Stimulated activated effector memory CD8-positive, alpha-beta T cell treated with anti-CD3 and anti-CD28 coated beads, Interleukin-12 subunit alpha, Interleukin-12 subunit beta, amount 100 ng/mL, for 72 hours (primary cell): ENCODE measurements around the gene MORN1.

ENCODE experiments used
- ATAC-seq: fragments of 150-1000 bp; cut with Tn5 transposase; 2 replicates; pipeline ENCODE4 v1.10.0; 2021
- DNase-seq, 2 donors: peaks; one replicate each; pipeline ENCODE4 v3.0.0; 2021 to 2022; ENCODE audit warnings: low spot score in 2 of 2
- H3K27ac Mint-ChIP-seq: one replicate; pipeline ENCODE4 v1.8.0; 2022; ENCODE audit warnings: mild to moderate bottlenecking, mixed read lengths
- H3K36me3 Mint-ChIP-seq: one replicate; pipeline ENCODE4 v1.8.0; 2022; ENCODE audit warnings: mild to moderate bottlenecking, mixed read lengths
- H3K4me1 Mint-ChIP-seq: one replicate; pipeline ENCODE4 v1.8.0; 2022; ENCODE audit warnings: mixed read lengths
- H3K4me3 Mint-ChIP-seq: one replicate; pipeline ENCODE4 v1.8.0; 2022; ENCODE audit warnings: mild to moderate bottlenecking, mixed read lengths
- H3K9me3 Mint-ChIP-seq: one replicate; pipeline ENCODE4 v1.8.0; 2022; ENCODE audit warnings: mixed read lengths

The MORN1 gene

GRCh38 chr1:2295526-2295925, 95.8 kb downstream of the MORN1 start:
- H3K9me3 Mint-ChIP-seq: no peaks in the 10 kb centered on the region
- H3K4me3 Mint-ChIP-seq: no peak overlapping the region
- H3K36me3 Mint-ChIP-seq: peaks cover 34% of the 10 kb centered on the region
- H3K27ac Mint-ChIP-seq: no peak overlapping the region
- no peak for ATAC-seq
- peaks cover 78% of the 10 kb centered on the region for H3K4me1 Mint-ChIP-seq
- DNase-seq: no peak

GRCh38 chr1:2294725-2295078, 96.7 kb downstream of the MORN1 start:
- Mint-ChIP-seq H3K27ac (no peak overlapping the region), H3K4me3 (no peak overlapping the region), H3K36me3 (peaks cover 38% of the 10 kb centered on the region)

GRCh38 chr1:2294033-2294724, 97.2 kb downstream of the MORN1 start:
- DNase-seq (no peak), ATAC-seq (no peak)
- peak overlapping the region; percentile 78 for H3K27ac Mint-ChIP-seq
- H3K4me3 Mint-ChIP-seq: no peak overlapping the region
- H3K9me3 Mint-ChIP-seq: no peaks in the 10 kb centered on the region
- H3K36me3 Mint-ChIP-seq: peaks cover 41% of the 10 kb centered on the region
- H3K4me1 Mint-ChIP-seq: peaks cover 78% of the 10 kb centered on the region

More at GRCh38 chr1:2294725-2295078, 96.7 kb downstream of the MORN1 start:
- ATAC-seq (no peak), DNase-seq (no peak)
- peaks cover 78% of the 10 kb centered on the region for H3K4me1 Mint-ChIP-seq
- no peaks in the 10 kb centered on the region for H3K9me3 Mint-ChIP-seq

GRCh38 chr1:2292725-2293450, 98.5 kb downstream of the MORN1 start:
- no peak for DNase-seq
- Mint-ChIP-seq H3K4me3 (no peak overlapping the region), H3K36me3 (peaks cover 41% of the 10 kb centered on the region), H3K4me1 (peaks cover 81% of the 10 kb centered on the region), H3K27ac (peak overlapping the region; percentile 78), H3K9me3 (no peaks in the 10 kb centered on the region)
- no peak for ATAC-seq

- ATAC-seq: no peak
- DNase-seq: no peak
- peak overlapping the region; percentile 97 for H3K27ac Mint-ChIP-seq
- peak overlapping the region; percentile 85 for H3K4me3 Mint-ChIP-seq
- H3K9me3 Mint-ChIP-seq: no peaks in the 10 kb centered on the region
- H3K36me3 Mint-ChIP-seq: peaks cover 41% of the 10 kb centered on the region
- peaks cover 79% of the 10 kb centered on the region for H3K4me1 Mint-ChIP-seq
Measured at GRCh38 chr1:2291577-2291976, 99.8 kb downstream of the MORN1 start.

- peak overlapping the region; percentile 97 for H3K27ac Mint-ChIP-seq
- peaks cover 75% of the 10 kb centered on the region for H3K4me1 Mint-ChIP-seq
- peak; percentile 94 for ATAC-seq
- peaks cover 41% of the 10 kb centered on the region for H3K36me3 Mint-ChIP-seq
- no peaks in the 10 kb centered on the region for H3K9me3 Mint-ChIP-seq
- H3K4me3 Mint-ChIP-seq: peak overlapping the region; percentile 85
- DNase-seq: peak; percentile 58 to 89
Measured at GRCh38 chr1:2290595-2291510, 100.5 kb downstream of the MORN1 start.

GRCh38 chr1:2290171-2290578, 101.2 kb downstream of the MORN1 start:
- Mint-ChIP-seq H3K4me3 (peak overlapping the region; percentile 85), H3K9me3 (no peaks in the 10 kb centered on the region), H3K4me1 (peaks cover 68% of the 10 kb centered on the region), H3K36me3 (peaks cover 41% of the 10 kb centered on the region), H3K27ac (peak overlapping the region; percentile 97)
- ATAC-seq (peak; percentile 56), DNase-seq (no peak)

- peak overlapping the region; percentile 85 for H3K4me3 Mint-ChIP-seq
- peaks cover 41% of the 10 kb centered on the region for H3K36me3 Mint-ChIP-seq
- DNase-seq (no peak), ATAC-seq (no peak)
- H3K27ac Mint-ChIP-seq: peak overlapping the region; percentile 97
- H3K9me3 Mint-ChIP-seq: no peaks in the 10 kb centered on the region
- H3K4me1 Mint-ChIP-seq: peaks cover 63% of the 10 kb centered on the region
Measured at GRCh38 chr1:2289607-2290006, 101.7 kb downstream of the MORN1 start.

GRCh38 chr1:2288816-2289536, 102.4 kb downstream of the MORN1 start:
- peaks cover 61% of the 10 kb centered on the region for H3K4me1 Mint-ChIP-seq
- H3K27ac Mint-ChIP-seq: peak overlapping the region; percentile 97
- no peaks in the 10 kb centered on the region for H3K9me3 Mint-ChIP-seq
- H3K4me3 Mint-ChIP-seq: peak overlapping the region; percentile 85
- DNase-seq: no peak
- H3K36me3 Mint-ChIP-seq: peaks cover 38% of the 10 kb centered on the region
- no peak for ATAC-seq

GRCh38 chr1:2288311-2288710, 103.0 kb downstream of the MORN1 start:
- DNase-seq: no peak
- no peak overlapping the region for H3K4me3 Mint-ChIP-seq

GRCh38 chr1:2287649-2288048, 103.7 kb downstream of the MORN1 start:
- no peak overlapping the region for H3K4me3 Mint-ChIP-seq
- H3K4me1 Mint-ChIP-seq: peaks cover 58% of the 10 kb centered on the region
- H3K9me3 Mint-ChIP-seq: no peaks in the 10 kb centered on the region
- peaks cover 27% of the 10 kb centered on the region for H3K36me3 Mint-ChIP-seq
- H3K27ac Mint-ChIP-seq: no peak overlapping the region
- no peak for DNase-seq
- no peak for ATAC-seq

More at GRCh38 chr1:2288311-2288710, 103.0 kb downstream of the MORN1 start:
- Mint-ChIP-seq H3K4me1 (peaks cover 59% of the 10 kb centered on the region), H3K27ac (no peak overlapping the region), H3K9me3 (no peaks in the 10 kb centered on the region), H3K36me3 (peaks cover 31% of the 10 kb centered on the region)
- ATAC-seq: no peak

GRCh38 chr1:2286923-2287322, 104.4 kb downstream of the MORN1 start:
- peaks cover 21% of the 10 kb centered on the region for H3K36me3 Mint-ChIP-seq
- peak overlapping the region; percentile 54 for H3K27ac Mint-ChIP-seq
- H3K4me3 Mint-ChIP-seq: no peak overlapping the region
- no peak for ATAC-seq
- DNase-seq: no peak
- peaks cover 51% of the 10 kb centered on the region for H3K4me1 Mint-ChIP-seq
- H3K9me3 Mint-ChIP-seq: no peaks in the 10 kb centered on the region

- Mint-ChIP-seq H3K9me3 (no peaks in the 10 kb centered on the region), H3K27ac (no peak overlapping the region), H3K4me1 (peaks cover 32% of the 10 kb centered on the region), H3K4me3 (no peak overlapping the region), H3K36me3 (peaks cover 5% of the 10 kb centered on the region)
- DNase-seq (no peak), ATAC-seq (no peak)
Measured at GRCh38 chr1:2284932-2285331, 106.4 kb downstream of the MORN1 start.

GRCh38 chr1:2283991-2284895, 107.1 kb downstream of the MORN1 start:
- ATAC-seq (peak; percentile 19), DNase-seq (no peak)
- no peak overlapping the region for H3K27ac Mint-ChIP-seq
- H3K4me3 Mint-ChIP-seq: no peak overlapping the region
- H3K9me3 Mint-ChIP-seq: no peaks in the 10 kb centered on the region
- no peaks in the 10 kb centered on the region for H3K36me3 Mint-ChIP-seq
- peaks cover 29% of the 10 kb centered on the region for H3K4me1 Mint-ChIP-seq
